Activated CD4-positive, alpha-beta T cell treated with anti-CD3 and anti-CD28 coated beads, Interleukin-2, amount 50 U/mL, for 16 hours (primary cell): ENCODE measurements around the gene NAV2.

ENCODE experiments used
- DNase-seq: peaks from one replicate; pipeline ENCODE4 v3.0.0-alpha.2; 2020

Gene NAV2

DNA sequence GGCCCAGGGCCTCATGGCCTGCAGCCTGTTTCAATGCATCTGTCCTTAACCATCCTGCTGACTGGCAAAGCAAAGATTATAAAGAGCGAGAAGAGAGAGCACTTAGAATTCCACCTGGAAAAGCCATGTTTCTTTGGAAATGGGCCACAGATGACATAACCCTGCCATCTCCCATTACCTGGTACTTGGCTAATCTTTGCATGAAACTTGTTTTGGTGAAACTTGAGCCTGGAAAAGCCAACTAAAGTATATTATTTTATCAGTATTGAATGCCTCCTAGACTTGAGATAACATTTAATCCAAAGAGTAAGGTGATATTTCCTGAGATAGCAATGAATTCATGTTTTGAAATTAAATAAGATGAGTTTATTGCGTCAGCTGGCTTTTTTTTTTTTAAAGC lies 72.6 kb downstream of the NAV2 start:
- DNase-seq, result no peak

DNA sequence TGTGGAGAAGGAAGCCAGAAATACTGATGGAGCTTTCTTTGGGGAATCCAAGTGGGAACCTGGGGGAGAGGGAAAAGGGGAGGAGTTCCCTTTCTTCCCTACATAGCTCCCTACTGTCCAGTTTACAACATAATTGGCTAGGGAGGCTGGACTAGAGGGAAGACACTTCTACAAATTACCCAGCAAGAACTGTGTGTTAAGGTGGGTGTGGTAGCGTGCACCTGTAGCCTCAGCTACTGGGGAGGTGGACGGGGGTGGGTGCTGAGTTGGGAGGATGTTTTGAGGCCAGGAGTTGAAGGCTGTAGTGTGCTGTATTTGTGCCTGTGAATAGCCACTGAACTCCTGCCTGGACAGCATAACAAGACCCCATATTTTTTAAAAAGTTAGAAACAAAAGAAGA lies 74.0 kb downstream of the NAV2 start:
- DNase-seq, result no peak

DNA sequence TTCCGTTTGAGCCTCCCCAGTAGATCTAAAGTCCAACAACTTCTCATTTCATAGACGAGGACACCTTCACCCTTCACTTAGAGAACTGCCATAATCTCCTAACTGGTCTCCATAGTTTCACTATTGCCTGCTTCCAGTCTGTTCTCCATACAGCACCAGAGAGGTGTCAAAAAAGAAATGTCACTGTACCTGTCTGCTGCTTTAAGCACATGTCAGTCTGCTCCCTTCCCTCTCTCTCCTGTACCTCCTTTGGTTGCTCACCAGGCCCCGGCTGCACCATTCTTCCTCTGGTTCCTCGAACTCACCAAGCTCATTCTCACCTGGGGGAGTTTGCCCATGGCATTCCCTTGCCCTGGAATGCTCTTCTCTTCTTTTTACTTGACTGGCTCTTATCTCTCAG lies 75.8 kb downstream of the NAV2 start:
- no peak for DNase-seq

DNA sequence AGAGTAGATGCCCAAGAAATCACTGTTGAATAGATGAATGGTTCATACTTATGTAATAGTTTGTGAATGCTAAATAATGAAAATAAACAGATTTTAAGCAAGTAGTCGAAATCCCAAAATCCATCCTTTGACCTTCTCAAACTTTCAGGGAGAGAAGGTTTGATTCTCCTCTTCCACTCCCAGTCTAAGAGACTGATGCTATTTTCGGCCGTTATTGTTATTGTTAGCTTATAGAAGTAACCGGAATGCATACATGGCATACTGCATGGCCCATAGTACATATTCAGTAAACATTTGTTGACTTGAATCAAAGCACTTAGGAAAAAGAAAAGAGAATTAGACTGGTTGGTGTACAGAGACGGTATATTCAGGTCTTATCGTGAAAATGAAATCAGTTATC lies 76.6 kb downstream of the NAV2 start:
- no peak for DNase-seq

DNA sequence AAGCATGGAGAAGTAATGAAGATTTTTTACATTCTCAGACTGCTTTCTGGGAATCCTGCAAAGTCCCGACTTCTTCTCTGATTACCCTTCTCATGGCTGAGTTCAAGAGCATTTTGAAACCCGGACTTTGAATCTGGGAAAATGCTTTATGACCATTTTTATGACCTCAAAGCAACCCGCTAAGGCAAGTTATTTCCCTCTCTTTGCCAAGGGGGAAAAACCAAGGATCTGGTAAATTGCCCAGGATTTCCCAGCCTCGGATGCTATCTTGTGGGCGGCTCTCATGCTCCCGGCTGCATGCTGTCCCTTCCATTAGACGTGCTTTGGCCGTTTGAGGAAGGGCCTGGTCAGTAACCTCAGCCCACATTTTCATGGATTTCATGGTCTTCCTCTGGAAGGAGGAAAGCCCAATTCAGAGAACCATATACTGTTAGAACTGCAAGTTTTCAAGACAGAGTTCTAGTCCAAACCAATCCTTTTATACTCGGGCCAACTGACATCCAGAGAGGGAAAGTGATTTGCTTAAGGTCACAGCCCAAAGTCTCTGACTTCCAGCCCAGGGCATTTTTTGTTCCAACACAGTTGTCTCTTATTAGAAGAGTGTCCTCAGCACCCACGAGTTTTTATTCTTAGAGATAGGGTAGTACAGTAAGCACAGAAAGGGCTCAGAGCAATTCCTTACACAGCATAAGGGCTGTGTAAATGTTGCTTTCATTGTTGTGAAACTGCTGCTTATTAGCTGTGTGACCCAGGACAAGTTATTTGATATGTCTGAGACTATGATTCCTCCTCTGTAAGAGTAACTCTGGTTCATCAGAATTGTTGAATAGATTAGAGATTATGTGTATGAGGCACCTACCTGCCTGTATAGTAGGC lies 77.4 kb downstream of the NAV2 start:
- no peak for DNase-seq

DNA sequence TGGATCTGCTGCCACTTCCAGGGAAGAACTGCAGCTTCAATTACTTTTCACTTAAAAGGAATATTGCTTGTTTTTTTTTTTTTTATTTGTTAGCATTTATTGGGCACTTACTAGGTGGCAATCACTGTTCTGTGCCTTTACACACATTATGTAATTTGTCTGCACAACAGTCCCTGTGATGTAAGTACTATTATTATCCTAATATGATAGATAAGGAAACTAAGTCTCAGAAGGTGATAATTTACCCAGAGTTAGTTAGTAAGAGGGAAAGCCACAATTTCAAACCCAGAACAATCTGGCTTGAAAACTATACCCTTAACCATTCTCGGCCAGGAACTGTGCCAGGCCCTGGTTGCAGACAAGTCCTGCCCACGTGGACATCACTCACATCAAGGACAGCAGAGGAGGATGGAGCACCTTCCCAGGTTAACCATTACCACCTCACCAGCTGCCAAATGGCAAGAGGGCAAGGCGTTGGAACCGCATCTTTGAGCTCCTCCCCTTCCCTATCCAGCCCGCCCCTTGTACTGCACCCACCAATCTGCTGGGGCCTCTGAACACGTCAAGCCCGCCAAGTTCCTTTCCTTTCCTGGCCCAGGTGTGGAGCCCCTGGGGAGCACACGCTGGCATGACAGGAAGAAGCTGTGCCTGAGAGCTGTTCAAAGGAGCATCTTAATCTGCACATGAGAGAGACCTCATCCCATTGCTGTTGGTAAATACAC lies 78.4 kb downstream of the NAV2 start:
- DNase-seq, result no peak

DNA sequence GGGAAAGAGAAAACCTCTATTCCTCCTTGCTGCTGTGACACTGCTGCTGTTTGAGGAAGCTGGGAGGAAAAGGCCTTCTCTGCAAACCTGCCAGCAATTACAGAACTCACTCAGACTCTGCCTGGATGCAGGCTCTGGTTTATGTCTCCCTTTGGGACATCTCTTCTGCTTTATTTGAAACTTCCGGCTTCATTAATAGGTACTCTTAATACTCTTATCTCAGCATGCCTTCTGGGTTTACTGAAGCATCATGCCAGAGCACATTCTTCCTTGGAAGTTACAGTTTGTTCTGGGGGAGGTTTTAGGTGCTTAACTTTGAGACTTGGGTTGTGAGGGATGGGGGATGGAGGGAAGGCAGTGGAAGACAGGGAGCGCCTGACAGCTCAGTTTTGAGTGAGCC lies 79.9 kb downstream of the NAV2 start:
- DNase-seq, result no peak

DNA sequence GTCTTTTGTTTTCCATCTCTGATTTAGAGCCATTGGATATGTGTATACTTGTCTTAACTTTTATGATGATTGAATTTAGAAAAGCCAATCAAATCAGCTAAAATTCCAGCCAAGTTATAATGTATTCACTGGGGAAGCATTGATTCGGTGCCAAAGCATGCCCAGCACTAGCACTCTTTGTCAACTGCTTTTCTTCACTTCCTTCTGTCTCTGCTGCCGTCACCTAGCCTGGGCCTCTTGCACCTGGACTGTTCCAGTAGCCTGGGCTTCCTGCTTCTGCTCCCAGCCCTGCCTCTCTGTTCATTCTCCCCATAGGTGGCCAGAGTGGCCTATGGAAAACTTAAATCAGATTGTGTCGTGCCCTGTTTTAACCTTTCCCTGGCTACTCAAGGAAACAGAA lies 80.7 kb downstream of the NAV2 start:
- no peak for DNase-seq

DNA sequence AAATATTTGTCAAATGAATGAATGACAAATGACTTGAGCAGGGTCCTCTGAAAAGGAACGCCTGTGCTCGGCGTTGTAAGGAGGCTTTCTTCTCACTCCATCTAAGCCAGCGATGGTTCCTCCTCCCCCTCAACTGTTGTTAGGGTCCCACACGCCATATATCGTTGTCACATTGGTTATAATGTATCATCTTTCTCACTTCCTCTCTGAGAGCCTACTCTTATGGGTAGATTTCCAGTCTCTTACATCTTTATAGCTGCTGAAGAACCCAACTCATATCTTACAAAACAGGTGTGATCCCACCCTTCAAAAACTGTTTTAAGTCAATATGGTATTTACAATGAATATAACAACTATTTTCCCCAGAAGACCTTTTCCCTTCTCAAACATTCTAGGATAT lies 81.5 kb downstream of the NAV2 start:
- no peak for DNase-seq

DNA sequence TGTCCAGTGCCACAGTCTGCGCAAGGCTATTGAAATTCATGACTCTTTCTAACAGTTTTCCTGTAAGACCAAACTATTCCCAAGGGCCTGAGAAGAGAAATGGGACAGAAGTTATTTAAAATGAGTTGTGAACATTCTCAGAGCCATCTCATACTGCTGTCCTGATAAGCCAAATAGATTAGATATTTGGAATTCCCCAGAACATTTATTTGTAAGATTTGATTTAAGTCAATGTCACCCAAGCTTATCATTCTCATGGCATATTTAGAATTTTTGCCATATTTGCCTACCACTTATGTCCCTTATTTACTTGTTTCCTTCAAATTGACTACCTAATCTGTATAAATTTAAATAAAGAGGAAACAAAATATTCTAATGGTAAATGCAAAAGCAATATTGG lies 82.4 kb downstream of the NAV2 start:
- no peak for DNase-seq

DNA sequence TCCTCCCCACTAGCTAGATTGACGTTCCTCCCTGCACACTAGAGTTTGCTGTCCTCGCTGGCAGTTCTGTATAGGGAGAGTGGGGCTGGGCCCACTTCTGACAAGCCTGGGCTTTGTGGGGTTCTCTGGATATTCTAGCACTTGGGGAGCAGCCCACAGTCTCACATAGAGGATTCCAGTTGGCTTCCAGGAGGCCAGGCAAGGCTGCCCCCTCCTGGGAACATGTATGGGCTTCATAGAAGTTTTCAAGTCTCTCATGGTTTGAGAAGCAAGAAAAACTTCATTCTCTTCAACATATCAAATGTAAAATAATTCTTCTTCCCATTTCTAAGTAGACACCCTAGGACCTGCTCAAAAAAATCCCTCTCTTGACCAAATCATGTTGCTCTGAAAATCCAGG lies 87.5 kb downstream of the NAV2 start:
- no peak for DNase-seq

DNA sequence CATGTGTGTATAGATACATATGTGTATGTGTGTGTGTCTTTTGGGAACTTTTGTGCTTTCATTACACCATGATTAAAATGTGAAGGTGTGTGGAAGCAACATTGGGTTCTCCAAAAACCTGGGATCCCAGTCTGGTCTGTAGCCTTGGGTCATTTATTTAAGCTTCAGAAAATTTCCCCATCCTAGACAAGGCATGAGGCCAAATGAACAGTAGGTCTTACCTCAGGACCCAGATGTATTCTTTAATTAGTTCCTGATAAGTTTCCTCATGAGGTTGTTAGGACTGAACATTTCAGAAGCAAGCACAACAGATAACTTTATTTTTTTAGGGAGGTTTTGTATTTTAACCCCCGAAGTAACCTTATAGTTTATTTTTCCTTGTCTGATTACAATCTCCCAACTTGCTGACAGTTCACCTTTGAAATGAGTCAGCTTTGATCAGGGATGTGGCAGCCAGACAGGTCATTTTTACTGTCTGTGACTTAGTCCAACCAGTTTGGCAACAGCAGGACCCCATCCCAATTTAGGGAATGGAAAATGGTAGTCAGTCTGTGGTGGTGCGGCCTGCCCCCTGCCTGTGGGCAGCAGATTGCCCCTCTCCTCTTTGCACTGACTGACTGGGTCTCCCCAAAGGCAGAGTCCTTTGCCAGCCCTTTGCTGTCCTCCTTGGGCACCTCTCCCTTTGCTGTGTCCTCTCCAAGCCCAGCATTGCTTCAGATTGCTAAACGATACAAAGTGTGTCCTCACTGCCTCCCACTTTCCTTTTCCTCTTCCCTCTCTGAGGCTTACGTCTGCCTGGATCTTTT lies 88.3 kb downstream of the NAV2 start:
- no peak for DNase-seq

DNA sequence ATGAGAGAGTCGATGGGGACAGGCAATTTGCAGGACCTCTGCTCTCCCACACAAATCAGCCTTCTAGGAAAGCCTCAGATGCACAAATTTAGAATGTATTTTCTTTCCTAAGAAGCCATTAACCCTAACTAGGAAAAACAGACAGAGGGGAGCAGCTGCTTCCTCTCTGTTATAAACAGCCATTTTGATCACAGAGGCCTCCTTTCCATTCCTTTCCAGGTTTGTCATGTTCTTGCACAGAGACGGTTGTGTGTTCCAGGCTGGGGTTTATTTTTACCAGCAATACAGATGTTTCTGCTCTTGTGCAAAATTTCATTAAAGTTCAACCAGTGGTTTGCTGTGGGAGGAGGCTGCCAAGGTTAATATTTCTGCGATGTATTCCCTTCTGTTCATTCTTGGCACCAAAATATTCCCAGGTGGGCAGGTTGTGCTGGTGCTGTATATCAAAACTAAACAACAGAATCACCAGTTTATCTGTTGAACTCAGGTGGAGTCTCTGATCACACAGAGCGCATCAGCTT lies 90.2 kb downstream of the NAV2 start:
- DNase-seq, result no peak

DNA sequence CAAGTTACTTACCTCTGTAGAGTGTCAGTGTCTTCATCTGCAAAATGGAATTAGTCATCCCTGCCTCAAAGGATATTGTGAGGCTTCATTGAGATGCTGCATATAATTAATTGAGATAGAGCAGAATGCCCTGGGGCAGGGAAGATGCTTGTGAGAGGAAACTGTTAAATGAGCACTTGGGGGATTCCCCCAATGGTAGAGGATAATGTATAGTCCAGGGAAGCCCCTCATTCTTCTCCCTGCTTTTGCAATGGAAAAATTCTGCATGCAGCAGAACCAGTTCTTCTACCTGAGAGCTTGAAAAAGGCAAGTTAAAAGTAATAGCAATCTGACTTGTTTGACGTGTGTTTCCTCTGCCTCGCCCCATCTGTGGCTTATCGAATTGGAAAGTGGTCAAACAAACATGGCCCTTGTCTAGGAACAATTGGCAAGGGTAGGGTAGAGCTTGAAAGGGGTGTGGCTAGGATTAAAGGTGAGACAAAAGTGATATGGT lies 90.9 kb downstream of the NAV2 start:
- no peak for DNase-seq

DNA sequence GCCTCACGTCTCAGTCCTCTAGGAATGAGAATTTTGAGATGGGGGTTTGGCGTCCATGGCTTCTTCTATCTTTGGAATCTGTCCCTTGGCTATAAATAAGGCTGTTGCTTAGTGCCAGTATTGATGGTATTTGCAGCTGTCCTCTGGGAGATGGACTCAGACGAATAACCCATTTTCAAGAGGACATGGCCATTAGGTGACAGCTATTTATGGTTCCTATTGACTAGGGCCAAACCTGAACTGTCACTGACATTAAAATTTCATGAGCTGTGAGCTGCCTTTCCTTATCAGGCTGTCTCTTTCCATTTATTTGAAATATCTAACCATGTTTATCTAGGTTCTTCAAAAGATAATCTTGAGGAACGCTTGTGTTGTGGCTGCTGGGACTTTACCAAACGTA lies 92.7 kb downstream of the NAV2 start:
- DNase-seq, result no peak

DNA sequence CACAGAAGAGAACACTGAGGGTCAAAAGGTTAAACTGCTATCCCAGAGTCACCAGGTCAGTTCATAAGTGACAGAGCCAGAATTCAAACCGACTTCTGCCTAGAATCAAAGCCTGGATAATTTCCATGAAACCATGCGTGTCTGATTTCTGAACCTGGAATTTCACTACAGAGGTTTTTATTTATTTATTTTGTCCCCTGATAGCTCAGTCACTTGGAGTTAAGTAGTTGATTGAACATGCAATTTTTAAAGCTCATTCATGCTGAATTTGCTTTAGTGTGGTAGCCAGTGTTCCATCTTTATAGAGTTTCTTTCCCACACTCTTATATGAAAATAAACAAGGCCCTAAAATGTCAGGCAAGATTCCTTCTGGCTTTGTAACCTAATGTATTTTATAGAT lies 93.2 kb downstream of the NAV2 start:
- DNase-seq, result no peak

DNA sequence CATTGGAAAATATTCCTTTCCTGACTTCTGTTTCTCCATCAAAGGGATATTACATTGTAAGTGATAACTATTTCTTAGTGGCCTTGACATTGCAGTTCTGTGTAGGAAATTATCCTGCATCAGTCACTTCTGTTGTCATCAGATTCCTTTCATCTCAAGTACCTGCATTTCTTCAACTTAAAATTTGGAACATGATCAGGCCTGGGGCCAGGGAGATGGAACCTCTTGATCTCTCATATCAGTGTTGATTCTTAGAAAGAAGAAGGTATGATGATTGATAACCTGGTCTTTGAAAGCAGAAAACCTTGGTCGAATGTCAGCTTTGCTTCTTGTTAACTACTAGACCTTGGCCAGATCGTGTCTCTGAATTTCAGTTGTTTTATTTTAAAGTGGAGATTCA lies 93.6 kb downstream of the NAV2 start:
- no peak for DNase-seq

DNA sequence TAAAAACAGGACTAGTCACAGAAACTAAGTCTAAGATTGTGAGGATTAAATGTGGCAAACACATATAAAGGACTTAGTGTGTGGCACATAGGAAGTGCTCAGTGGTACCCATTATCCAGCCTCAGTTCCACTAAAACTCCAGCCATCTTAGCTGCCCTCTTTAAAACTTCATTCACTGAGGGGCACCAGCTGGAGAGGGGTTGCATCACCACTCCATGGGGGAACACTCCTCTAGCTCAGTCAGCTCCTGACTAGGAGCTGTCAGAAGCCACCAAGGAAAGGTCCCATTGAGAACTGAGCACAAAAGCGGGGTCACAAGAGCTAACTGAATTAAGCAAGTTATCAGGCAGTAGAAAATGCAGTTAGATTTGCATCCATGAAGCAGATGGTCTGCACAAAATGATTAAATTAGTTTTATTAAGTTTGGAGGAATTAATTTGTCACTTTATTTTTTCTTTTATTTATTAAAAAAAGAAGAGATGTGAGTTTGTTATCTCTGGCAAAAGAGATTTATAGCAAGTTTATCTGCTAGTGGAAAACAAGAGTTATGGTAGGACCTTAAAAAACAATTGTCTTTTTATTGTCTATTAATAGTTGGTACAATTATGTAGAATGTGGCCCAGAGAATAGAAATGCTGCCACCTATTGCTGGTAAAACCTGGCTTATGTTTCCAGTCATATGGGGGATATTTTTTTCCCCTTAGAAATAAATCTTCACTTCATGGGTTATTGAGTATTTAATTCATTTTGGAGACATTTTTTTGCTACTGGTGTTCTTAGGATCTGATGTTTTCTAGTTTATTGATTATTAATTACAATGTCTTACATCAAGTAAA lies 95.7 kb downstream of the NAV2 start:
- no peak for DNase-seq

DNA sequence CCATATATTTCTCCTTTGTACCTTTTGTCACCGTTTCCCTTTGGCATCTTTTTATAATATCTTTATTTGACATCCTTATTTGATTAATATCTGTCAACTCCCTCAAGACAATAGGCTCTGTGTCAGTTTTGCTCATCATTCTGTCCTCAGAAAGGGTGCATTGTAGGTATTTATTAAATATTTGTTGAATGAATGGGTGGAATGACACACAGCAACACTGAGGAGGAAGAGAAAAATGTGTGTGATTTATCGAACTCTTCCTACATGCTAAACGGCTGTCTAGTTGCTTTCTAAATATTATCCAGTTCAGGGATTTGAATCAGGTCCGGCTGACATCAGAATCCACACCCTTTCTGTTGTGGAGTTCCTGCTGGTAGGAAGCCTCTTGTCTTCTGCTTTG lies 98.2 kb downstream of the NAV2 start:
- no peak for DNase-seq

DNA sequence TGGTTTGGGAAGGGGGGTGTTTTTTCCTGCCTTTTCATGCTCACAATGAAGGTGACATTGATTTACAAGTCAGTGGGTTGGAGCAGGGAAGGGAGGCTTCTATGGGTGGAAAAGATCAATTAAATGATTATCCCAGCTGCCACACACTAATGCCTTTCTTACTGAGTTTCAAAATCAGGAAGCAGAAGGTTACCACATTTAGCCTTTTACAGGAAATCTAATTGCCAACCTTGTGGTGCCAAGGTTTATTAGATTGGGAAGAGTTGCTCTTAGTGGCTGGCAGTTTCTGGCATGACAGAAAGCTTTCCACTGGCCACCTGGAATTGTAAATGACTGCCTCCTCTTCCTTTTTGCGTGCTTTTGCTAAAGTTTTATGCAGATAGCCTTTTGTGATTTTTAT lies 98.7 kb downstream of the NAV2 start:
- no peak for DNase-seq

DNA sequence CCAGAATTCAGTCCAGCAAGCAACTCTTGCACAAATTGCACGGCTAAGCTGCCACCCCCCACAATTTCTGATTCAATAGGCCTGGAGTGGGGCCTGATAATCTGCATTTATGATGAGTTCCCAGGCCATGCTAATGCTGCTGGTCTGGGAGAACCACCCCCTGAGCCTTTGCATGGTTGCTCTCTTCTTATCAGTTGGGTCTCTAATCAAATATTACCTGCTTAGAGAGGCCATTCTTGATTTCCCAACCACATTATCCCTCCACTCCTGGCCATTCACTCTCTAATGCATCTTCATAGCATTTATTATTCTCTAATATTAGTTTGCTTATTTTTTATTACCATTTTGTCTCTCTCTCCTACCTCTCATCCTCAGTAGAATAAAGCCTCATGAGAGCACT lies 99.5 kb downstream of the NAV2 start:
- no peak for DNase-seq

DNA sequence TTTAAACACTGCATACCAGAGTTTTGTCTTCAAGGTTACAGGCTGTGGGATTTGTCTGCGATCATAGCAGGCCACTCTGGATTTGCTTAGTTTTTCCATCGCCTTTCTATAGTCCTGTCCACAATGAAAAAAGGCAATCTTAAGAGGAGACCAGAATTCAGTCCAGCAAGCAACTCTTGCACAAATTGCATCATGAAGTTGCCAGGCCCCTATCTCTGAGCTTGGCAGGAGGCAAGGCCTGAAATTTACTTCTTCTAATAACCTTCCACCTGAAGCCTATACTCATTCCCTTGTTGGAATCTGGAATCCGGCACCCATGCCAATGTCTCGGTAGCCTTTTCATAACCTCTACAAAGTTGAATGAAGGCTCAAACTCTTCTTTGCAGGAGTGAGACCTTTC lies 100.1 kb downstream of the NAV2 start:
- DNase-seq, result no peak
